HEK293T (cell line): Measurements from ENCODE around the gene GNA12.

ENCODE experiments used
- FOXK2 ChIP-seq: fragments of 450-650 bp; IDR thresholded peaks from 2 replicates; pipeline ENCODE4 v1.6.1; 2016; ENCODE audit warnings: mild to moderate bottlenecking
- FOXM1 ChIP-seq: fragments of 450-650 bp; IDR thresholded peaks from 2 replicates; pipeline ENCODE4 v1.6.1; 2017; ENCODE audit warnings: mild to moderate bottlenecking, borderline replicate concordance
- SUZ12 ChIP-seq: fragments of 450-650 bp; IDR thresholded peaks from 2 replicates; pipeline ENCODE4 v1.6.1; 2016; ENCODE audit warnings: mild to moderate bottlenecking

GRCh38 chr7:2710286-2710655 lies 133.8 kb downstream of the GNA12 start:
- TF ChIP-seq FOXM1 (no peak), SUZ12 (no peak), FOXK2 (no peak)
